ENCODE data around the gene ITM2A. TPM values are rescaled to one million over a fixed set of nuclear protein-coding genes. Genes with fewer than 3 reads are reported as not detected.

The ITM2A gene
- total RNA-seq (2021; ENCODE audit: unreplicated experiment) (not detected), Bru-seq, nascent RNA (not detected), BruChase-seq, experiment 1, labeled RNA remaining after a 6-hour chase (not detected), BruChase-seq, experiment 2, labeled RNA remaining after a 2-hour chase (not detected)
- polyA plus RNA-seq (2012), result not detected in 2 replicates
- long read RNA-seq, result 0 reads

GRCh38 chrX:79366873-79367749 is at the start of gene ITM2A:
ITM2A (minus strand) TSS chrX:79367334; CDS start chrX:79367215, 119 bp downstream.
- Histone ChIP-seq H3K4me2 (ENCODE audit: low read length) (no peak within 1 kb of the TSS), H3K36me3 (ENCODE audit: control insufficient read depth in 1 of 2, insufficient read depth in 2 of 2, low read length in 2 of 2) (no peaks in the 10 kb centered on the region), H3K9me2 (ENCODE audit: insufficient read depth) (no peaks in the 10 kb centered on the region), H3K4me3 (replicated peaks in 1 of 2; ENCODE audit: low read depth in 1 of 2, low read length in 2 of 2) (no peak within 1 kb of the TSS), H3K9ac (ENCODE audit: low read length) (no peak within 1 kb of the TSS), H3K9me3 (ENCODE audit: control insufficient read depth in 1 of 2, insufficient read depth in 1 of 2, low read depth in 1 of 2, low read length in 2 of 2) (no peaks in the 10 kb centered on the region), H3K4me1 (ENCODE audit: control insufficient read depth in 1 of 2, insufficient read depth in 2 of 2, low read length in 2 of 2) (no peaks in the 10 kb centered on the region), H4K20me1 (ENCODE audit: insufficient read depth) (no peaks in the 10 kb centered on the region), H3K27ac (ENCODE audit: low read depth, low read length) (no peak within 1 kb of the TSS), H2AFZ (ENCODE audit: low read depth, low read length, poor library complexity, severe bottlenecking) (no peak within 1 kb of the TSS), H3K27me3 (ENCODE audit: insufficient read depth, low read length) (no peaks in the 10 kb centered on the region), H3K79me2 (ENCODE audit: insufficient read depth, low read length) (no peaks in the 10 kb centered on the region)
- BruUV-seq (replicated peaks), result no TSS peak
- POLR2A ChIA-PET, result no interaction called here
- ATAC-seq (no peak), DNase-seq (ENCODE audit: low read depth, low spot score) (no peak)
- intact Hi-C loops (cut with micrococcal nuclease), result no loop called here
- RAD21 ChIA-PET (ENCODE audit: low non-redundant PET in 1 of 2, low total read pairs in 2 of 2, uncharacterized antibody in 2 of 2, unreplicated experiment in 2 of 2), result no interaction called here
- CTCF ChIA-PET, result no interaction called here
- no peak for TF ChIP-seq POLR2AphosphoS5 (IDR thresholded peaks at IDR 0.05; ENCODE audit: low read depth, low read length)
- no peak for TF ChIP-seq ELF1 (IDR thresholded peaks at IDR 0.05; ENCODE audit: borderline replicate concordance, low read depth)
- no peak for TF ChIP-seq FOSL1 (IDR thresholded peaks at IDR 0.05; ENCODE audit: low read depth)
- no peak for TF ChIP-seq EZH2 (IDR thresholded peaks at IDR 0.05)
- no peak for TF ChIP-seq EGR1 (IDR thresholded peaks at IDR 0.05; ENCODE audit: low read depth)
- TF ChIP-seq RAD21 (IDR thresholded peaks at IDR 0.05; ENCODE audit: low read depth), result no peak
- TF ChIP-seq ZBTB33 (IDR thresholded peaks at IDR 0.05; ENCODE audit: extremely low read depth, insufficient replicate concordance, low read length), result no peak
- no peak for TF ChIP-seq CEBPB (IDR thresholded peaks at IDR 0.05; ENCODE audit: low read depth)
- no peak for TF ChIP-seq SP1 (IDR thresholded peaks at IDR 0.05; ENCODE audit: low read depth)
- no peak for TF ChIP-seq POLR2A (IDR thresholded peaks at IDR 0.05; ENCODE audit: borderline replicate concordance, extremely low read depth, insufficient read depth, insufficient read length)
- TF ChIP-seq YY1 (IDR thresholded peaks at IDR 0.05; ENCODE audit: extremely low read depth, insufficient replicate concordance, low read depth, low read length), result no peak
